HUDEP-2 (cell line): ENCODE measurements around the gene SIDT1.

Experiments
- DNase-seq, 76 experiments: peaks; one replicate each; lab custom pipeline; 2025; ENCODE audit not compliant: unreplicated experiment in 76 of 76; lab: John Stamatoyannopoulos, UW

Gene SIDT1

DNA sequence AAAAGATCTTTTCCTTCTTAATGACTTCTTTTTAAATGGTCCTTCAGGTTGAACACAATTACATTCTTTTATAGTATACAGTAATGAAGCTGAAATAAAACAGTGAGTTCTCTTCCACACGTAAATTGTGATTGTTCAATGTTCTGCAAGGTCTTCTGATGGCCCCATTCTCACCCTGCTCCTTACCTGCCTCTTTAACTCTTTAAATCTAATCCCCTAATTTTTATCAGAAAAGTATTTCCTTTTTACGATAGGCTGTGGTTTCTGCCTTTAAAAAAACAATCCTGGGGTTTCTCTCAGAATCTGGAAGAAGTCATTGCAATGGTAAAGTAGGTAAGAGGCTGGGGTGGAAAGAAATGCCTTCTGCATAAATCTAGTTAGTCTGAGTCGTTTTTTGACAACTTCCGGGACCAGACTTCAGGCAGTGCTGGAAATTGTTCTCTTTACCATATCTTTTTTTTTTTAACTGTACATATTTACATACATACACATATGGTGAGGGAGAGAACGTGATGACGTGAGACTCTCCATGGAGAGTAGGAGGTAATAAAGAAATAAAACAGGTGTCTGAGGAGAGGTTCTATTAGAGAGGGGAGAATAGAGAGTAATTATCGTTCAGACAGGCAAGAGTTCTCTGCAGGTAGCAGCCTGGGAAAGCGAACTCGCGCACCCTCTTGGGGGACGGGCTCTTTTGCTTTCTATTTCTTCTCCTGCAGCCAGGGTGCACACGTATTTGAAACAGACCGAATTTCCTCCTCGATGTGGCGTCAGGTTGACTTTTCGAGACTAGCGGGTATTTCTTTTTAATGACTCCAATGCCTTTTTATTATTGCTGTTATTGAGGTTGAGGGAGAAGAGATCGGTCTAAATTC, at the start of gene SIDT1:
Gene SIDT1, plus strand, starts transcription at position 730 of the 872 bp plus-strand sequence. CDS start 467 bp downstream, outside the sequence.
- peak in 4 of 76 experiments; percentile 3 to 33 (median 10) for DNase-seq

DNA sequence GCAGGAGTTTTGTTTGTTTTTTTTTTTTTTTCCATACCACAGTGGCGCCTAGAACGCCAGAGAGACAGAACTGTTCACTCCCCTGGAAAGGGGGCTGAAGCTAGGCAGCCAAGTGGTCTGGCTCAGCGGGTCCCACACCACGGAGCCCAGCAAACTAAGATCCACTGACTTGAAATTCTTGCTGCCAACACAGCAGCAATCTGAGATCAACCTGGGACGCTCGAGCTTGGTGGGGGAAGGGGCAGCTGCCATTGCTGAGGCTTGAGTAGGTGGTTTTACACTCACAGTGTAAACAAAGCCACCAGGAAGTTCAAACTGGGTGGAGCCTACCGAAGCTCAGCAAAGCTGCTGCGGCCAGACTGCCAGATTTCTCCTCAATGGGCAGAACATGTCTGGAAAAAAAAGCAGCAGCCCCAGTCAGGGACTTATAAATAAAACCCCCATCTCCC, 47.2 kb upstream of the SIDT1 start:
- no peak for DNase-seq

DNA sequence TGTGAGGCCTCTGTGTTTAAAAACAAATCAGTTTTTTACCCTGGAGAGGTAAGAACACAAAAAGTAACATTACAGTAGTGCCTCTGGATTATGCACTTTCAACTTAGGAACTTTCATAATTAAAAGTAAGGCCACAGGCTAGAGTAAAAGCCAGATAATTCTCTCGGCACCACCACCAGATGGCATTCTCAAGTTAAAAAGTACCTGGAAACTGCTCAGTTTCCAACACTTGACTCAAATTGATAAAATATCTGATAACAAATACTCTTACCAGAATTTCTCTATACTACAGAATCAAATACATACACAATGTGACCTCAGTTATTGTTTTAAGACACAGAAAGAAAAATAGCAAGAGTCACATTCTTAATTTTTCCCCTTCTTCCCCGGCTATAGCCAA, 37.3 kb upstream of the SIDT1 start:
- DNase-seq: peak in 17 of 76 experiments; percentile 1 to 29 (median 8)

DNA sequence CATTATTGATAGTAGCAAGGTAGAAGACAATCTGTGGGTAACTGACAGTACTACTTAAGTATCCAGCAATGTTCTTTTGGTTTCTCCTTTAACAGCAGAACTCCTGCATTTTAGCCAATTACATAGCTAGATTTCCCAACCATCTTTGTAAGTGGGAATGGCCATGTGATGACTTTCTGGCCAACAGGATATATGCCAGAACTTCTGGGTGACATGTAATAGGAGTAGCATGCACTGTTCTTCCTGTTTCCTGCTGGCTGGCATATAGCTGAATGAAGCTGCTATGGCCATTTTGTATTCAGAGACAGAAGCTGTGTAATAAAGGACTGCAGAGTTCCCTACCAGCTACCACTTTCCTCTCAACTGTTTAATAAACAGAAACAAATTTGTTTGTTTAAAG, 35.4 kb upstream of the SIDT1 start:
- DNase-seq: no peak

DNA sequence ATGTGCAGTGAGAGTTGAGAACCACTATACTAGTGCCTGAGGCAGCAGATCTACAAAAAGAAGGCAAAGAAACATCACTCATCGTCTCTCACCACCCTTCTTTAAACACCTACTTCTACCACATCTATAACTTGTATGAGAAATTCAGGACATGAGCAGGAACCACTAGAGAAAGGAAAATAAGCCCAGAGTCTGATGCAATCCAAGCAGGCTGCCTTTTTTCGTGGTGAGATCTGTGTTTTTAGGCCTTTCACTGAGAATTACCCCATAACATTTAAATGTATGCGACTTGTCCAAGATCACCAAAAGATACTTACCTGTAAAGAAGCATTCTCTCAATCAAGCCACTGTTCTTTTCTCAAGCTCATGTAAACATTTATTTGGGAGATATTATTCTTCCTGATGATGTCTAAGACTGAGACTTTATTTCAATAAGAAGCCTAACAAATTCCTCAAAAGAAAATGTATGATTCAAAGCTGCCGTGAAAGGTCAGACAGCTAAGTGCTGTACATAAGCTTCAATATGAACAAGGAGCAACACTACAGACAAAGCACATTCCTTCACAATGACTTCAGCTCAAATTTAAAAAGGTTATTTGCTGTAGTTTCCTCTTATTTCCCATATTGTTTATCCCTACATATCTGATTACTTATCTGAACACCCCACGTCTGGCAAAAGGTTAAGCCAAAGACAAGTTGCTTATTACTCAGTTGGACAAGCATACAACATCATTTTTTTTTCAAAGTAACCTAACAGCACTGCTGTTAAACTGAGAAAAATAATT, 33.9 kb upstream of the SIDT1 start:
- no peak for DNase-seq

DNA sequence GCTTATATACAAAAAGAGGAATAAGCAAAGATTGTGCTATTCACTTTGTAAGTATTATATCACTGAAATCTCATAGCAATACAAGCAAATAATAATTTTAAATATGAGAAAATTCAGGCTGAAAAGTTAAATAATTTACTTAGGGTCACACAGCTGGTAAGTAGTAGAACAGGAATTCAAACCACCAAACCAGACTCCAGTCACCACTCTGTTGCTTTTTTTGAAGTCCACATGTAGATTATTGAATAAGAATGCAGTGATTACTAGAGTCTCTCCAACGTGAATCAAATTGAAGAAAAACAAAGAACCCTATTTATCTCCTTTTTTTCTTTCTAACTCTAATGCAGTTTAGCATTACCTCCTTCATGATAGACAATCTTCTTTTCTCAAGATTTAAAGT, 33.3 kb upstream of the SIDT1 start:
- DNase-seq: no peak

DNA sequence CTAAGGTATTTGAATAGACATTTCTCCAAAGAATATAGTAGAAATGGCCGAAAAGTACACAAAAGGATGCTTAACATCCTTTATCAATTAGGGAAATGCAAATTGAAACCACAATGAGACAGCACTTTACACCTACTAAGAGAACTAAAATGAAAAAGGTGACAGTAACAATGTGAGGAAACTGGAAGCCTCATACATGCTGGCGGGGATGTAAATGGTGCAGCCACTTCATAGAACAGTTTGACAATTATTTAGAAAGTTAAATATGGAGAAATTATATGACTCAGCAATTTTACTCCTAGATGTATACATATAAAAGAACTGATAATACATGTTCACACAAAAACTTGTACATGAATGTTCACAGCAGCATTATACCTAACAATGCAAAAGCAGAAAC, 30.8 kb upstream of the SIDT1 start:
- DNase-seq: no peak

DNA sequence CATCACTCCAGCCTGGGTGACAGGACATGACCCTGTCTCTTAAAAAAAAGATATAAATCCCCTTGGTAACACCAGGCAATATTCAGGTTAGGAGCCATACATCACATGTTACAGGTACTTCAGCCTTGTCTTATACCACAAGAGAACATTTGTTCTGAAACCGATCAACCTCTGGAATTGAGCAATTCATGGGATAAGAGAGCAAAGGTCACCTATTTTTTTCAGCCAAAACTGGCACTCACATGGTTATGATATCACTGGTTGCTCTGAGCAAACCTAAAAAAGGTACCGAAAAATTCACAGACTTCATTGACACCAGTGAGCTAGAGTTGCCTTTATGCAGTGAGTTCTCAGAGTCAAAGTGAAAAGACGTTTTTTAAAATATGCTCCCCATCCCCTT, 26.5 kb upstream of the SIDT1 start:
- DNase-seq: no peak

DNA sequence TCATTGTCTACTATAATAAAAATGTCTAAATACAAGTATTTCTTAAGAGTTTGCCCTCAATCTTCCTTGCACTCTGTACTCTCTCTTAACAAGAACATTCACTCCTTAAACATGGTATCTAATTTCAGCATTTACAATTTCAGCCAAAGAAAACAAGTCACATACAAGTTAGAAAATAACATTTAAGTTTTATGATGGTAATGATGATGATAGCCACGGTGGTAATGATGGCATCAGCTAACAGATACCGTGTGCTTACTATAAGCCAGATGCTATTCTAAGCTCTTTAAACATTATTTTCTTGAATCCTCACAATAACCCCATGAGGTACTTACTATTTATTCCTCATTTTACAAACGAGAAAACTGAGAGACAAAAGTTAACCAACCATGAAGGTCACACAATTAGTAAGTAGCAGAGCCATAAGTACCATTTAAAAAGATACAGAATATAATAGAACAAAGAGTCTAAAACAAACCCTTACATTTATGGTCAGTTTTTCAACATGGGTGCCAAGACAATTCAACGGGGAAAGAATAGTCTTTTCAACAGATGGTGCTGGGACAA, 24.8 kb upstream of the SIDT1 start:
- DNase-seq: no peak

DNA sequence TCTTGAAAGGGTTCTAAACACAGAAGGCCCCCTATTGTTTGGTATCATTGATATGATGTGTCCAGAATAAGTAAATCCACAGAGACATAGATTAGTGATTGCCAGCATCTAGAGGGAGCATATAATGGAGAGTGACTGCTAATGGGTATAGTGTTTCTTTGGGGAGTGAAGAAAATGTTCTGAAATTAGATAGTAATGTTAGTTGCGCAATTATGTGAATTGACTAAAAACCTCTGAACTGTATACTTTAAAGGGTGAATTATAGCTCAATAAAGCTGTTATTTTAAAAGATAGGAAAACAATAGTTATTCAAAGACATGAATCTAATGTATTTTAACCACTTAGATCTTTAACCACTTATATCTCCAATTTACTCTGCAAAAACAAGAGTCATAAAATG, 23.4 kb upstream of the SIDT1 start:
- DNase-seq: no peak

DNA sequence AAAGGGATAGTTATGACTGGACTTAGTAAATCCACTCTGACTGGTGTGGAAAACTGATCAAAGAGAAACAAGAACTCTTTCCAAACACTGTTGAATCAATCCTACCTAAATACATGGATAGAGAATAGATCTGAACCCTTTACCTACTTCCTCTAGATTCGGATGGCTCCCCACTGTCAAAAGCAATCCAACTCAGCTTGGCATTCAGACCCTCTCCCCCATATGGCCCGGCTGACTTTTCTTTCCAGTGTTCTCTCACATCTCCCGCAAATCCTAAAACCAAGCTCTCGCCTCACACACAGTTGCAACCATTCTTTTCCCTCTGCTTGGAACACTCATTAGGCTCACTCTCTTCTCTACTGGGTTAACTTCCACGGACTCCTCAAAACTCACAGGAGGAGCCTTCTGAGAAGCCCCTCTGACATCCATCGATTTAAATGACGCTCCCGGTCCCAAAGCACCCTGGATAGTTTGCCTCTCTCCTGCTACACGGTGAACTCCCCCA, 18.0 kb upstream of the SIDT1 start:
- DNase-seq: peak in 1 of 76 experiments; percentile 41

DNA sequence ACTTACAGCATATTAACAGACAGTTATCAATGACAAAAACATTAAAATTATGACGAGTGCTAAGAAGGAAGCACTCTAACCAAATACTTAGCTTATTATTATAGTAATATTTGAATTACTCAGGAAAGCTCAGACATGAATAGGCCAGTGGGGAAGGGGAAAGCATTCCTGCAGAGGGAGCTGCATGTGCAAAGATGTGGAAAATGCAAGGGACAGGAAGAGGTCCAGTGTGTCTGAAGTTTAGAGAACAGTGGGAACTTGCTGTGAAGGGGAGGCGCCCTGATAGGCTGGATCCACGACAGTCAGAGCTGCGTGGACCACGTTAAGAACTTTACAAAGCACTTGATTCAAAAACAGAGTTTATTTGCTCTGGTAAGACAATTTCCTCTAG, 16.2 kb upstream of the SIDT1 start:
- DNase-seq: peak in 1 of 76 experiments; percentile 4

DNA sequence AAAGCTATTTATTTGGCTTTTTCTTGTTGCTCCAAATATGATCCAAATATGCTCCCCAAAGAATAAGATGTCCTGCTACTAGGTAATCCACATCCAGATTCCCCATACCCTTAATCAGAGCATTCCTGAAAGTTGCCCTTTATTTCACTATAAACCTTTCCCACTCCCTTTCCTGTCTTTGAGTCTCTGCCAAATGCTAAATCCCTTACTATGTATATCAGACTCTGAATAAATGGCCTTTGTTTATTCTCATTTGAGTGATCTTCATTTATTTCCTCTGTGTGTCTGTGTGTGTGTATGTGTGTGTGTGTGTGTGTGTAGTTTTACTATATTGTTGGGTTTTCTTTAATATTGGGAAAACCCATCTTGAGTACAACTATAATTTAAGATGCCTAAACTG, 10.4 kb upstream of the SIDT1 start:
- no peak for DNase-seq

DNA sequence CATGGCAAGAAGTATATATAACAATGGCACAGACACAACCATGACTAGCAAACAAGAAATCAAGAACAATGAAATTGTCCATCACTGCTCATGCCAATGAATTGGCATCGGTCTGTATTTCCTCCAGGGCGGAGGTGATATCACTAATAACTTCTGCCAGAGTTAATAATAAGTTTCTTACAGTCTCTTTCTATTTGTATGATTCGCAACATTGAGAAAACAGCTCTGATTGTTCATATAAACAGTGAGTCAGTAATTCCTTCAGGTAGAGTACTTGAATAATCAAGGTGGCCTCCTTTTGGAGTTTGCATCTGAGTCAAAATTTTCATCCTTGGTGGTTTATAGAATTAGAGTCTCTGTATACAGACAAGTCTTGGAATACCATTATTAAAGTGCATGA, 9.1 kb upstream of the SIDT1 start:
- DNase-seq: no peak

DNA sequence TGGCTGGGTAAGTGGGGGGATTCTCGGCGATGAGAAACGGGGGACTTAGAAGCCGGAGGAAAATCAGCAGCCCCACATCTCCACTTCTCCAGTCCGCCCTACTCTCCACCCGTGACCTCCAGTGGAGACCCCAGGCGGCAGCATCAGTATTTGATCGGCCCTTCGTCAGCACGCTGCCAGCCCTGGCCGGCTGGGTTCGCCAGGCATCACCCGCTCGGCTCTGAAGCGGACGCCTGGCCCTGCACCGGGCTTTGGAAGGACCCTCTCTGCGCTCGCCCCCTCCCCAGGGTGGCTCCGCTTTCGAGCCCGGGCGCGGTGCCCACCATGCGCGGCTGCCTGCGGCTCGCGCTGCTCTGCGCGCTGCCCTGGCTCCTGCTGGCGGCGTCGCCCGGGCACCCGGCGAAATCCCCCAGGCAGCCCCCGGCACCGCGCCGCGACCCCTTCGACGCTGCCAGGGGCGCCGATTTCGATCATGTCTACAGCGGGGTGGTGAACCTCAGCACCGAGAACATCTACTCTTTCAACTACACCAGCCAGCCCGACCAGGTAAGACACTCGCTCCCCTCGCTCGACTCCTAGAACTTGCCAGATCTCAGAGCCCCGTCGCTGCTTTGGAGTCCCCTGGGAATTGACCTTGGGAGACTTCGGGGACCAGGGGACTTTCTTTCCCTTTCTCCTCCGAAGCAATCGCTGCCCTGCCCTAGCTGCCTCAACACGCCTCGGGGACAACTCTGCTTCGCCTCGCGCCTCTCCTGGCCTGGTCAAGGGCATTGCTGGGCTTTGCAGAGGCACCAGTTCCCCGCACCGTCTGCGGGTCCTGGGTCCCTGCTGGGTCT, 561 bp downstream of the SIDT1 start:
- DNase-seq: peak in 4 of 76 experiments; percentile 4 to 23 (median 8)

DNA sequence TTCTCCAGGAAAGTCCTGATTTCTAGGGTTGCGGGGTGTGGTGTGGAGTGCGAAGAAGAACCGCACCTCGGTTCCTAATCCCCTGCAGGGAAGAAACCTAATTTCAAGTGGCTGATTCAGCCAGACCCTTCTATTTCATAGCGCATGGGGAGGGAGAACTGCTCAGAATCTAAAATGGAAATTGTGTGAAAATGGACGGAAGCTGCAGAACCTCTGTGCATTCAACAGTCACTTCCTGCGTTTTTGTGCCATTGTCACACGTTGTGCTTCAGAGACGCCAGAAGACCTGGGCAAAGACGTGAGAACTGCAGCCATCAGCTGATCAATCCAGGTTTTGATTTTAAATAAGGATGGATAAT, 1.2 kb downstream of the SIDT1 start:
- no peak for DNase-seq

DNA sequence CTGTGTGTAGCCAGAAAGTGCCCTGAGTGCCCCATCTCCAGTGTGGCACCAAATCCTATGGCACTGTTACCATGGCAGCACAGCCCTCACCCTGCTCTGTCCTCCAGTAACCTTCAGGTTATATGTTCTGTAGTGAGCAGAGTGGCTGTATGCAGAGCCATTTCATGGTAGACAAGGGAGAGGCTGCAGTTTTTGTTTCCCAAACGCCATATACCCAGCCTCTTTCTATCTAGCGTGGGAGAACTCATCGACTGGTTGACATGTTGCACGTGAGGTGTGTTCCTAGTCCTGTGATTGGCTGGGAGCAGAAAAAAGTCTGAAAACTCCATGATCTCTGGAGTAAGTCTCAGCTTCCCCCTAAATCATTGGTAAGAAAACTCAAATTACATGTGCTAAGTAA, 2.0 kb downstream of the SIDT1 start:
- no peak for DNase-seq

DNA sequence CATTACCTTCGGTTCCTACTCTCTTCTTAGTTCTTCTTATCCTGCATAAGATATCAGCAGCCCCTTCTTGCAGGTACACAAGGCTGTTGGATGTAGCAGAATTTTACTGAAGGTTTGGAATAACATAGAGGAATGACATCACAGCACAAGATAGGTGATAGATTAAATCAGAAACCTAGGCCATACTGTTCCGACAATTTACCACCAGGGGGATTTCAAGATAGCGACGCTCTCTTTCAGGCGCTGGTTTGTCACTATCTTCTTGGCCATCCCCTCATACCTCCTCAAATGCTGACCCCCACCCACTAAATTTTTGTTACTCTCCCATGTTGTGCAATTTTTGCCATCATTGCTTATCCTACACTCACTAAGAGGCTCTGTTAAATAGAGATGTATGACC, 3.5 kb downstream of the SIDT1 start:
- peak in 1 of 76 experiments; percentile 9 for DNase-seq

DNA sequence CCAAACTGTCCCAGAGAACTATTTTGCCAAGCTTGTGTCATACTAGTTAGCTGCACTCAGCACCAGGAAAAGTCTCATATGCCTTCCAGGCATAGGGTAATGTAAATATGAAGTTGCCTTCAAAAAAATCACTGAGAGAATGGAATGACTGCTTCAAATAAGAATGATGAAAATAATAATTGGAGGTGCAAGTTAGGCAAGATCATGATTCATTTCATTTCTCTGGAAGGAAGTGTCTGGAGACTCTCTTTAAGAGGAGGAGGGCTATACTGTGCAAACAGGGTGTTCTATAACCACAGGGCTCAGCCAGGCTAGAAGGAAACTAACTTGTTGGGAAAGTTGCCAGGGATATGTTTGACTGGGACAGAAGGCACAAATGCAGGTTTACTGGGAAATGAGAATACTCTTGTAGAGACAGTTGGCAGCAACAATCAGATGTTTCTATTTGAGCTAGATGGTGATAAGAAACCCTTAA, 4.3 kb downstream of the SIDT1 start:
- no peak for DNase-seq

DNA sequence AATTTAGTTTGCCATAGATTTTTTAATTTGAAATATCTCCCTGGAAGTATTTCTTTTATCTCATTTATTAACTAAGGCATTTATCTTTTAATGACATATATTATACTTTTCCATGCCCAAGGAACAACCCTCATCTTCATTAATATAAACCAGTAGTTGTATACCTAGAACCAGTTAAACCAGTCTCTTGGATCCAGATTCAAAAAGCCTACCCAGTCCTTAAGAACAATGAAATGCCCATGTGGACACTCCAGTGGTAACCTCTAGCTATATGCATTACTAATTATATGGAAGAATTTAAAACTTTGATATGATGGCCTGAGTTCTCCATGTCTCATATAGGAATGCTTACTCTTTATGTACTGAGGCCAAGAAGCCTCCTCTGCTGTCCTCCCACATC, 4.8 kb downstream of the SIDT1 start:
- DNase-seq: no peak
